GM19025 (cell line): Measurements from ENCODE around the gene TERB1.
"Not testable (repeated sequence)": the region's sequence is repeated elsewhere in the genome, so short reads cannot be mapped to it uniquely, and the experiment has no call there.

Source experiments
- ATAC-seq: cut with Tn5 transposase; IDR thresholded peaks from one replicate; pipeline ENCODE4 v1.9.1; 2021; ENCODE audit warnings: mild to moderate bottlenecking, low read depth, moderate library complexity; ENCODE audit not compliant: unreplicated experiment

Gene TERB1

GRCh38 chr16:66830422-66831404 is 29.3 kb upstream of the TERB1 start, which contains the start of gene NAE1:
Gene NAE1 (minus strand): TSS chr16:66830976. CDS start chr16:66830899, 77 bp downstream.
- peak; percentile 87 for ATAC-seq

- no peak for ATAC-seq
These were observed 22.6 kb upstream of the TERB1 start for GRCh38 chr16:66824006-66824405.

GRCh38 chr16:66814734-66815133 is 13.3 kb upstream of the TERB1 start:
- ATAC-seq = no peak

DNA sequence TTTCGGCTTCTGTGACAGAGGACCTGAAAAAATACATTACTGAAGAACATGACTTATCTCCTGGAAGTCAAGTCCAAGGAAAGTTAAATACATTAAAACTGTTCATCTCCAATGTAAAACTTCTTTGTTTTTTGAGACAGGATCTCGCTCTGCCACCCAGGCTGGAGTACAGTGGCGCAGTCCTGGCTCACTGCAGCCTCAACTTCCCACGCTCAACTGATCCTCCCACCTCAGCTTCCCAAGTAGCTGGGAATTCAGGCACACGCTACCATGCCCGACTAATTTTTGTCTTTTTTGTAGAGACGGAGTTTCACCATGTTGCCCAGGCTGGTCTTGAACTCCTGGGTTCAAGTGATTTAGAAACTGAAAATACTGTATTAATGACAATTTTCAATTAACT is 9.7 kb upstream of the TERB1 start:
- ATAC-seq = no peak

DNA sequence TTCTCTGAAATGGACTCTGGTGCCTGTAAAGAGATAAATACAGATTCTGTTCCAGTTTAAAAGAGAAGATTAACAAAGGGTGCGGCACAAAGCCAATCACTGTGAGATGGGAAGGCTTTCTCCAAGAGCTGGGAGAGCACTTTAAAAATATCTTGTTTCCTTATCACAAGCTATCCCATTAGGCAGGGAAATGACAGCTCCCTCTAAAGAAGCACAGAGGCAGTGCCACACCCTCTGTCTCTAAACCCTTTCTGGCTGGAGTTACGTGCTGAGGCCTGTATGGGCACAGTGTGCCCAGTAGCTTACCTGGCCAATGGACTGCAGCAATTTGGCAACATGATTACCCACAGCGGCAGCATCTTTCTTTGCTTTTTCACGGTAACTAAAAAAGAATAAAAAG is 9.0 kb upstream of the TERB1 start:
- no peak for ATAC-seq

DNA sequence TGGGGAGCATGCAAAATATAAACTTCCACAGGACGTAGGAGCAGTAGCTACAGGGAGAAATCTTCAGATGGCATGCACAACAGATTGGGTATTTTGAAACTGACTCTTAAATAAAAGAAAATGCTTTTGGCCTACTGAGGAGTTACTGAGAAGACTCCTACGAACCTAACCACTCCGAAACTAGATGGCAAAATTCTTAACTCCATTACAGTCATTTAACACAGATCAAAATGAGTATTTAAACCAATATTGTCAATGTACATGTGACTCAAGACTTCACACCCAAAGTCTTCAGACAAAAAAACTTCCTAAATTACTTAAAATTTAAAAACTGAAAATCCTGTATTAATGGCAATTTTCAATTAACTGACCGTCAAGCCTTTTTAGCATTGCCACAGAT is 8.4 kb upstream of the TERB1 start:
- no peak for ATAC-seq

DNA sequence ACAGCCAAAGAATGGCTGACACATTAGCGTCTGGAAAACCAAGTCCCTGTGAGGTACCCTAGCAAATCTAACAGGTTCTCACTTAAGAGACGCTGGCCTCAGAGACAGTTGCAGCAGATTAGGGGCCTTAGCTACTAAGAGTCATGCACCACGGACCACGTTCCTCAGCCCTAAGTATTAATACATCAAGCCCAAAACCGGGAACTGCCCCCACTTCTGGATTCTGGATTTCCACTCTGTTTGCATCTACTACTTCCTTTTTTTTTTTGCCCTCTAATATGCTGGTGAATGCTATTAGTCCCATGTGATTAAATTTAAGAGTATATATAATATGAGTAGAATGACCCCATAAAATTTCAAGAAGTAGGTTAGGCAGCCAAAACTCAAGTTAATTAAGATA is 775 bp upstream of the TERB1 start:
- ATAC-seq = no peak

DNA sequence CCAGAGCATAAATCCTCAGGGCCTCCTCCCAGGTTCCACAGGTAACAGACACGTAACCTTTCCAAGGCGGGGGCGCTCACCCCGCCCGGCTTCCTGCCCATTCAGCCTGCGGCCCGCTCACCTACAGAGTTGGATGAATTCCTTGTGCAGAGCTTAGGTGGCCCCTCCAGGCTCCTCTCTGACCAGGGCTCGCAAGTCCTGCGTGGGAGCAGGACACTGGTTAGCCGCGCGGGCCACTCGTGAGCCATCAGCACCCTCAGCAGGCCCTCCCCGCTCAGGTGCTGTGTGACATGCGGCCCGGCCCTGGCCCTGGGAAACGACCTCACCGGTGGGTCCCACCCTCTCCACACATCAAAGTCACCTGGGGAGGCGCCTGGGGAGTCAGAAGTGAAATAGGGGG is 528 bp downstream of the TERB1 start:
- no peak for ATAC-seq

DNA sequence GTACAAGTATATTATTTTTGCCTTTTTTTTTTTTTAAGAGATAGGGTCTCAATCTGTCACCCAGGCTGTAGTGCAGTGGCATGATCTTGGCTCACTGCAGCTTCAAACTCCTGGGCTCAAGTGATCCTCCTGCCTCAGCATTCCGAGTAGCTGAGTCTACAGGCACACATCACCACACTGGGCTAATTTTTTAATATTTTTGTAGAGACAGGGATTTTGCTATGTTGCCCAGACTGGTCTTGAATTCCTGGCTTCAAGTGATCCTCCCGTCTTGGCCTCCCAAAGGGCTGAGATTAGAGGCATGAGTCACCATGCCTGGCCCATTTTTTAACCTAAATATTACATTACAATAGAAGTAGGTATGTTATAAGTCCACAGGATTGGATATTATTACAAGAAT is 3.2 kb downstream of the TERB1 start:
- no peak for ATAC-seq

DNA sequence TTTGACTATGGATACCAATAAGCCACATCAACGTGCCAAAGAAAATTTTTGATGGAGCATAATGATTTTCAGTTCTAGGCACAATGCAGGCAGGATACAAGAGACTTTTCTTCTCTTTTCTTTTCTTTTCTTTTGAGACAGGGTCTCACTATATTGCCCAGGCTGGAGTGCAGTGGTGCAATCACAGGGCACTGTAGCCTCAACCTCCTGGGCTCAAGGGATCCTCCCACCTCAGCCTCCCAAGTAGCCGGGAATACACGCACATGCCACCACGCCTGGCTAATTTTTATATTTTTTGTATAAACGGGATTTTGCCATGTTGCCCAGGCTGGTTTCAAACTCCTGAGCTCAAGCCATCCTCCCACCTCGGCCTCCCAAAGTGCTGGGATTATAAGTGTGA is 7.4 kb downstream of the TERB1 start:
- ATAC-seq = not testable (repeated sequence)

GRCh38 chr16:66790130-66790733 is 11.2 kb downstream of the TERB1 start:
- ATAC-seq = no peak

- ATAC-seq = no peak
These were observed 14.0 kb downstream of the TERB1 start for GRCh38 chr16:66787427-66787826.

DNA sequence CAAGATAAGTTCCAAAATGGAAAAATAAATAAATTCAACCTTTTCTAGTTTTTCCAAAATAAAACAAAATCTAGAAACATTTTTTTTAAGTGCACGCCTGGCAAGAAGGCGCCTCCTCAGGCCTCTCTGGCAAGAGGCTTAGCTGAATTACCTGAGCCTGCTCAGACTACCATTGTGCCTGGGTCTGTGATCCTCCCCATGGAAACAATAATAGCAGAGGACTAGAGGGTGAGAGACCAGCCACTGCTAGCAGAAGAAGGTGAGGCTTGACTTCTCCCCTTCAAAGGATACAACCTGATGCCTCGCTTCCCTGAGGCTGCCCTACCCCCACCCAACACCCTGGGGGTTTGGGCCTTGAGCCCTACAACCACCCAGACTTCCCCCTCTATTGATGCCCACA is 14.8 kb downstream of the TERB1 start:
- no peak for ATAC-seq

GRCh38 chr16:66776457-66776856 is 24.9 kb downstream of the TERB1 start:
- ATAC-seq = no peak

- no peak for ATAC-seq
These were observed 26.4 kb downstream of the TERB1 start for GRCh38 chr16:66774981-66775380.

GRCh38 chr16:66758086-66758485 is 43.3 kb downstream of the TERB1 start:
- ATAC-seq = no peak

DNA sequence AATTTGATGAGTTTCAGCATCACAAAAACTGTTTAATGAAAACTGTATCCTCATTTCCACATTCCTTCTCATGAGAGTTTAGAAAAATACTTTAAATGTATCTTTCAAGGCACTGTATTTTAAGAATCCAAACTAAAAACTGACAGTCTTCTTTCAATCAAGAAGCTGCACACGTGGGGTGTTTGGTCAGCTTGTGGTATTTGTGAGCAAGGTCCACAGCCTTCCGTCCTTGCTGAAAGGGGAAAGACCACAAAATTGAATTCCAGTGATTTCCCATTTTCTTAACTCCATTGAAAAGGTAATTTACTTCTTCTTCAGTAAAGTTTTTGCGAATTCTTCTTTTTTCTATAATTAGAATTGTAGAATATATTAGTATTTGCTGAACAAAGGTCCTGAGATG is 46.6 kb downstream of the TERB1 start:
- no peak for ATAC-seq

DNA sequence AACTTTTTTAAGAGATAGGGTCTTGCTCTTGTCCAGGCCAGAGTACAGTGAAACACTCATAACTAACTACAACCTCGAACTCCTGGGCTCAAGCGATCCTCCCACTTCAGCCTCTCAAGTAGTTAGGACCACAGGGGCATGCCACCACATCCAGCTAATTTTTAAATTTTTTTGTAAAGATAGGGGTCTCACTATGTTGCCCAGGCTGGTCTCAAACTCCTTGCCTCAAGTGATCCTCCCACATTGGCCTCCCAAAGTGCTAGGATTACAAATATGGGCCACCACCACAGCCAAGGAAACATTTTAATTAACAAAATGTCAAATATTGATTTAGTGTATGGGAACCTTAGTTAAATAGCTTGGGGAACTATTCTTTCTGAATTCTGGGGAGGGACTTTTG is 47.2 kb downstream of the TERB1 start:
- ATAC-seq = no peak

GRCh38 chr16:66752958-66753357 is 48.4 kb downstream of the TERB1 start:
- no peak for ATAC-seq

- no peak for ATAC-seq
These were observed 49.0 kb downstream of the TERB1 start for GRCh38 chr16:66752379-66752778.

GRCh38 chr16:66751992-66752322 is 49.4 kb downstream of the TERB1 start:
- no peak for ATAC-seq
